Measurements from ENCODE around the gene PHACTR4. TPM values are rescaled to one million over a fixed set of nuclear protein-coding genes. Genes with fewer than 3 reads are reported as not detected.

The PHACTR4 gene
- total and polyA plus RNA-seq, 2 donors (not counting 1 experiment from before 2014, with no cell fraction given): 5.5 to 6.9 TPM

- peak in 1 of 2 donors; percentile 46 for DNase-seq (ENCODE audit: low read depth in 2 of 2)
- Histone ChIP-seq H3K4me1 (ENCODE audit: control insufficient read depth, extremely low read depth, insufficient read depth, low read length) (no peaks in the 10 kb centered on the region), H3K36me3 (ENCODE audit: control insufficient read depth, insufficient read depth, low read length) (peaks cover 2% of the 10 kb centered on the region), H2AFZ (ENCODE audit: low read length) (no peak overlapping the region), H3K27me3 (ENCODE audit: control insufficient read depth, insufficient read depth, low read length) (no peaks in the 10 kb centered on the region), H3K9ac (ENCODE audit: insufficient read depth, low read length) (no peak overlapping the region), H3K79me2 (ENCODE audit: control insufficient read depth, insufficient read depth, low read length) (peaks cover 17% of the 10 kb centered on the region), H3K4me3 (replicated peaks in 1 of 4; ENCODE audit: control extremely low read depth in 1 of 4, insufficient read depth in 1 of 4, low read depth in 3 of 4, low read length in 4 of 4) (no peak overlapping the region), H4K20me1 (ENCODE audit: control insufficient read depth, extremely low read depth, insufficient read depth, low read length) (no peaks in the 10 kb centered on the region), H3K27ac (ENCODE audit: insufficient read depth, low read length) (no peak overlapping the region), H3K4me2 (ENCODE audit: extremely low read depth, insufficient read depth, low read length) (no peak overlapping the region), H3K9me3 (ENCODE audit: control insufficient read depth, insufficient read depth, low read depth, low read length) (no peaks in the 10 kb centered on the region)
- TF ChIP-seq EZH2 (IDR thresholded peaks at IDR 0.05; ENCODE audit: low read length, missing control alignments) (no peak), CTCF (conservative IDR thresholded peaks at IDR 0.05 in 1 of 2, IDR thresholded peaks at IDR 0.05 in 1 of 2; ENCODE audit: low read depth in 1 of 2, low read length in 2 of 2) (no peak)
These were observed 157.3 kb downstream of the PHACTR4 start for GRCh38 chr1:28526886-28527285.

DNA sequence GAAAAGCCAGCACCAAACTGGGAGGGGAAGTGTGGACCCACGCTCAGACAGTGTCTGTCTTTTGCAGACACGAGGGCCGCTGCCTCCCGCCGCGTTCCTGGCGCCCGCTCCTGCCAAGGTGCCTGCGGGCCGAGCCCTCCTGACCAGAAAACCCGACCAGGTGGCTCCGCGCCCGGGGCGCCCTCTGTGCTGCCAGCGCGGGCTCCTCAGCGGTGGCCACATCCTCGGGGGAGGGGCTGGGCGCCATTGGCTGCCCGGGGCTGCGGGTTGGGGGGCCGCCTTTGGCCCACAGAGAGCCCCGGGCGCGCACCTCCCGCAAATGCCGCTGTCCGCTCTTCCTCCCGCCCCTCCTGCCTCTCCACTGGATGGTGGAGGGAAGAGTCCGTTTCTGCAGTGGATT is 160.9 kb downstream of the PHACTR4 start:
- Histone ChIP-seq H3K9me3 (ENCODE audit: control insufficient read depth, insufficient read depth, low read depth, low read length) (no peaks in the 10 kb centered on the region), H3K79me2 (ENCODE audit: control insufficient read depth, insufficient read depth, low read length) (peaks cover 5% of the 10 kb centered on the region), H3K4me1 (ENCODE audit: control insufficient read depth, extremely low read depth, insufficient read depth, low read length) (no peaks in the 10 kb centered on the region), H3K27me3 (ENCODE audit: control insufficient read depth, insufficient read depth, low read length) (no peaks in the 10 kb centered on the region), H3K4me3 (replicated peaks in 1 of 4; ENCODE audit: control extremely low read depth in 1 of 4, insufficient read depth in 1 of 4, low read depth in 3 of 4, low read length in 4 of 4) (no peak overlapping the region), H3K36me3 (ENCODE audit: control insufficient read depth, insufficient read depth, low read length) (peaks cover 8% of the 10 kb centered on the region), H3K27ac (ENCODE audit: insufficient read depth, low read length) (no peak overlapping the region), H3K9ac (ENCODE audit: insufficient read depth, low read length) (no peak overlapping the region), H3K4me2 (ENCODE audit: extremely low read depth, insufficient read depth, low read length) (no peak overlapping the region), H4K20me1 (ENCODE audit: control insufficient read depth, extremely low read depth, insufficient read depth, low read length) (no peaks in the 10 kb centered on the region), H2AFZ (ENCODE audit: low read length) (no peak overlapping the region)
- TF ChIP-seq CTCF (conservative IDR thresholded peaks at IDR 0.05 in 1 of 2, IDR thresholded peaks at IDR 0.05 in 1 of 2; ENCODE audit: low read depth in 1 of 2, low read length in 2 of 2) (no peak), EZH2 (IDR thresholded peaks at IDR 0.05; ENCODE audit: low read length, missing control alignments) (no peak)
- no peak for DNase-seq (ENCODE audit: low read depth in 2 of 2)

DNA sequence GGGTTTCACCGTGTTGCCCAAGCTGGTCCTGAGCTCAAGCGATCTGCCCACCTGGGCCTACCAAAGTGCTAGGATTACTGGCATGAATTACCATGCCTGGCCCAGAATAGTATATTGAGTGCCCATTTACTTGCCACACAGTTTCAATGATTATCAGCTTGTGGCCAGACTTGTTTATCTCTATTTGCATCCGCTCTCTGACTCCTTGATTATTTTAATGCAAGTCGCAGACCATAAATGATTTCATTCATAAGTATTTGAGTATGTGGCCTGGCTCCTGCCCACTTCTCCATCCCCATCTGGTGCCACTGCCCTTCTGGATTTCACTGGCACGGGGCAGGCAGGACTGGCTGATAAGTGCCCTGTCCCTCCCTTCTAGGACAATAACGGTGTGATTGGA is 165.1 kb downstream of the PHACTR4 start:
- Histone ChIP-seq H3K4me3 (replicated peaks in 1 of 4; ENCODE audit: control extremely low read depth in 1 of 4, insufficient read depth in 1 of 4, low read depth in 3 of 4, low read length in 4 of 4) (no peak overlapping the region), H3K9ac (ENCODE audit: insufficient read depth, low read length) (no peak overlapping the region), H3K79me2 (ENCODE audit: control insufficient read depth, insufficient read depth, low read length) (no peaks in the 10 kb centered on the region), H3K36me3 (ENCODE audit: control insufficient read depth, insufficient read depth, low read length) (peaks cover 25% of the 10 kb centered on the region), H3K27ac (ENCODE audit: insufficient read depth, low read length) (no peak overlapping the region), H2AFZ (ENCODE audit: low read length) (no peak overlapping the region), H3K4me2 (ENCODE audit: extremely low read depth, insufficient read depth, low read length) (no peak overlapping the region), H3K27me3 (ENCODE audit: control insufficient read depth, insufficient read depth, low read length) (no peaks in the 10 kb centered on the region), H4K20me1 (ENCODE audit: control insufficient read depth, extremely low read depth, insufficient read depth, low read length) (no peaks in the 10 kb centered on the region), H3K4me1 (ENCODE audit: control insufficient read depth, extremely low read depth, insufficient read depth, low read length) (no peaks in the 10 kb centered on the region), H3K9me3 (ENCODE audit: control insufficient read depth, insufficient read depth, low read depth, low read length) (no peaks in the 10 kb centered on the region)
- no peak for TF ChIP-seq CTCF (conservative IDR thresholded peaks at IDR 0.05 in 1 of 2, IDR thresholded peaks at IDR 0.05 in 1 of 2; ENCODE audit: low read depth in 1 of 2, low read length in 2 of 2)
- TF ChIP-seq EZH2 (IDR thresholded peaks at IDR 0.05; ENCODE audit: low read length, missing control alignments): no peak
- no peak for DNase-seq (ENCODE audit: low read depth in 2 of 2)

All from fibroblast of lung (primary cell).